GM19351 (cell line): ENCODE results near the gene ADGRL4.
A peak's percentile ranks its signal among the peaks of the same experiment; 100 is the strongest.

Experiments used
- ATAC-seq: cut with Tn5 transposase; IDR thresholded peaks from one replicate; pipeline ENCODE4 v1.9.1; 2021; ENCODE audit warnings: mild to moderate bottlenecking, moderate library complexity; ENCODE audit not compliant: unreplicated experiment

ADGRL4 gene

GRCh38 chr1:78840453-78841271 is 165.9 kb downstream of the ADGRL4 start:
- ATAC-seq = peak; percentile 34
